GM12878 (cell line): Measurements from ENCODE around the gene VSTM4. TPM values are rescaled to one million over a fixed set of nuclear protein-coding genes. Genes with fewer than 3 reads are reported as not detected.

ENCODE experiments used
- ATAC-seq: fragments of 200-7000 bp; cut with Tn5 transposase; 3 replicates; pipeline ENCODE4 v1.9.1; 2020; ENCODE audit warnings: mild to moderate bottlenecking, moderate library complexity
- BruUV-seq: library from RNA; stranded (reverse); fragments of 400-500 nt; replicated peaks from 2 replicates; lab custom pipeline; 2021; lab: Mats Ljungman, UMichigan
- CTCF ChIA-PET: fragments of 300-600 bp; sonication (Branson Sonifier 250); formaldehyde crosslinking; extraction: SDS; loops from one replicate; lab custom pipeline; 2021; ENCODE audit warnings: inconsistent platforms; lab: Yijun Ruan, JAX
- POLR2A ChIA-PET: fragments of 350-600 bp; formaldehyde crosslinking; extraction: SDS; loops from one replicate; lab custom pipeline; 2021; ENCODE audit warnings: inconsistent platforms; lab: Charles Lee
- RAD21 ChIA-PET: fragments of 300-600 bp; sonication (Branson Sonifier 250); formaldehyde crosslinking; loops from one replicate; lab custom pipeline; 2023; ENCODE audit warnings: antibody characterized with exemption; ENCODE audit not compliant: unreplicated experiment; lab: Charles Lee
- SMC1A ChIA-PET: fragments of 300-600 bp; sonication (Branson Sonifier 250); formaldehyde crosslinking; loops from one replicate; lab custom pipeline; 2023; ENCODE audit not compliant: unreplicated experiment, uncharacterized antibody; lab: Charles Lee
- DNase-seq: peaks from one replicate; pipeline ENCODE4 v3.0.0-alpha.2; 2011; ENCODE audit warnings: low read depth, low spot score
- FAIRE-seq: peaks from 3 replicates; lab custom pipeline; 2011; peaks lifted over from hg19 to GRCh38; lab: Jason Lieb, UNC
- H2AFZ ChIP-seq: 2 replicates; pipeline ENCODE4 v1.6.0; 2011; ENCODE audit warnings: low read depth, low read length, control low read depth; ENCODE audit not compliant: control insufficient read depth
- H3K27ac ChIP-seq: 2 replicates; pipeline ENCODE4 v1.5.1; 2011; ENCODE audit warnings: control low read depth; ENCODE audit not compliant: control insufficient read depth, insufficient read depth
- H3K27me3 ChIP-seq, 2 experiments: replicated peaks in 1 of 2; 2 replicates each; pipeline versions ENCODE4 v1.6.0 to v1.6.1; 2011; ENCODE audit warnings: low read length in 1 of 2; ENCODE audit not compliant: control insufficient read depth in 2 of 2, insufficient read depth in 2 of 2
- H3K36me3 ChIP-seq, 2 experiments: 2 replicates each; pipeline ENCODE4 v1.5.1; 2011; ENCODE audit warnings: low read length in 1 of 2; ENCODE audit not compliant: control insufficient read depth in 2 of 2, insufficient read depth in 2 of 2
- H3K4me1 ChIP-seq: 2 replicates; pipeline ENCODE4 v1.6.1; 2011; ENCODE audit warnings: mild to moderate bottlenecking, low read length, moderate library complexity, mixed read lengths; ENCODE audit not compliant: control insufficient read depth, insufficient read depth
- H3K4me2 ChIP-seq: 2 replicates; pipeline ENCODE4 v1.6.0; 2011; ENCODE audit warnings: control low read depth; ENCODE audit not compliant: control insufficient read depth, insufficient read depth
- H3K4me3 ChIP-seq: fragments of 200-600 bp; sonication (generic); 2 replicates; pipeline ENCODE4 v1.5.1; 2016
- H3K79me2 ChIP-seq: 2 replicates; pipeline ENCODE4 v1.6.0; 2011; ENCODE audit warnings: low read length; ENCODE audit not compliant: control insufficient read depth, insufficient read depth
- H3K9ac ChIP-seq: 2 replicates; pipeline ENCODE4 v1.8.0; 2011; ENCODE audit warnings: low read length, control low read depth, mixed read lengths; ENCODE audit not compliant: control insufficient read depth, insufficient read depth
- H3K9me3 ChIP-seq: replicated peaks from 3 replicates; pipeline ENCODE4 v1.5.1; 2011; ENCODE audit warnings: mild to moderate bottlenecking, low read length; ENCODE audit not compliant: control insufficient read depth, insufficient read depth
- H4K20me1 ChIP-seq: 2 replicates; pipeline ENCODE4 v1.6.0; 2011; ENCODE audit not compliant: control insufficient read depth, insufficient read depth
- CBX3 ChIP-seq: fragments of 200-600 bp; sonication (generic); IDR thresholded peaks from 2 replicates; pipeline ENCODE4 v1.6.1; 2016; ENCODE audit warnings: low read depth, borderline replicate concordance
- EED ChIP-seq: sonication (generic); IDR thresholded peaks from 2 replicates; pipeline ENCODE4 v1.6.1; 2016; ENCODE audit warnings: antibody characterized with exemption, low read depth
- FOXK2 ChIP-seq: fragments of 450-650 bp; IDR thresholded peaks from 2 replicates; pipeline ENCODE4 v1.6.1; 2017; ENCODE audit warnings: mild to moderate bottlenecking, moderate library complexity
- GATAD2B ChIP-seq: fragments of 450-650 bp; conservative IDR thresholded peaks from 2 replicates; pipeline ENCODE4 v1.6.1; 2017; ENCODE audit warnings: low read depth, mild to moderate bottlenecking, moderate library complexity
- MXI1 ChIP-seq: fragments of 150-350 bp; IDR thresholded peaks from 2 replicates; pipeline ENCODE4 v1.6.1; 2011; ENCODE audit warnings: low read depth, mild to moderate bottlenecking, inconsistent platforms, low read length, improper control_type of control experiment
- POLR2A ChIP-seq: IDR thresholded peaks from 2 replicates; pipeline ENCODE4 v1.6.1; 2011; ENCODE audit warnings: low read depth, mild to moderate bottlenecking, low read length
- POLR2AphosphoS2 ChIP-seq: IDR thresholded peaks from 2 replicates; pipeline ENCODE4 v1.6.1; 2011; ENCODE audit warnings: low read depth, mild to moderate bottlenecking, low read length, improper control_type of control experiment, moderate library complexity
- SIN3A ChIP-seq: IDR thresholded peaks from 2 replicates; pipeline ENCODE4 v1.6.1; 2012; ENCODE audit warnings: low read depth, low read length, improper control_type of control experiment
- TCF12 ChIP-seq: IDR thresholded peaks from 2 replicates; pipeline ENCODE4 v1.6.1; 2011; ENCODE audit warnings: low read depth, mild to moderate bottlenecking, low read length
- ZBED1 ChIP-seq: IDR thresholded peaks from 2 replicates; pipeline ENCODE4 v1.6.1; 2016; ENCODE audit warnings: borderline replicate concordance
- WGBS: methylation state at CpG from one replicate; pipeline ENCODE4 v1.1.6; 2016; ENCODE audit warnings: low lambda C conversion rate; ENCODE audit not compliant: insufficient replicate concordance, insufficient coverage; ENCODE audit errors: missing lambda C conversion rate; 5-methylcytosine and 5-hydroxymethylcytosine counted together
- in situ Hi-C: fragments of 300-500 bp; cut with MboI; formaldehyde crosslinking; loops from 9 replicates; pipeline ENCODE4 v1.14.3; 2018; ENCODE audit warnings: mixed read lengths
- intact Hi-C: fragments of 100-400 bp; cut with micrococcal nuclease; formaldehyde crosslinking; loops from one replicate; pipeline ENCODE4 v1.14.2; 2022; ENCODE audit not compliant: unreplicated experiment
- polyA plus RNA-seq, 11 experiments: library from polyadenylated mRNA; depleted of rRNA in 4 of 11; unstranded in 6 of 11; stranded (reverse) in 5 of 11; fragments of >200 nt; fragmentation: Nextera tagmentation in 4 of 11; fragmentation: Illumina TruSeq in 1 of 11; extraction: Ambion mirVana in 4 of 11; extraction: Trizol in 1 of 11; gene quantifications; 1 replicate in 1 of 11; 2 replicates in 10 of 11; pipeline versions ENCODE4 v1.2.1 to v1.2.3, GENCODE V29; 2011 to 2016; ENCODE audit warnings: inconsistent platforms in 2 of 11, missing spikeins in 2 of 11, low read depth in 1 of 11
- total RNA-seq, 4 experiments: library from RNA; depleted of rRNA in 3 of 4; stranded (reverse); fragments of >200 nt in 3 of 4; fragmentation: Illumina TruSeq in 1 of 4; extraction: Trizol in 1 of 4; gene quantifications; 2 replicates each; pipeline versions ENCODE4 v1.2.1 to v1.2.3, GENCODE V29; 2013 to 2021
- TF ChIP-seq, protein P1 (sequence below): fragments of 450-650 bp; IDR thresholded peaks from 2 replicates; pipeline ENCODE4 v1.6.1; 2014; ENCODE audit warnings: mild to moderate bottlenecking
- TF ChIP-seq, protein P2 (sequence below): fragments of 450-650 bp; IDR thresholded peaks from 2 replicates; pipeline ENCODE4 v1.6.1; 2016; ENCODE audit warnings: mild to moderate bottlenecking

The VSTM4 gene
- total and polyA plus RNA-seq, 10 of the 15 experiments (the other 5 are each of a cell fraction or from before 2014, with no cell fraction given): 0.01 to 0.14 (median 0.02) TPM; not detected in 7

DNA sequence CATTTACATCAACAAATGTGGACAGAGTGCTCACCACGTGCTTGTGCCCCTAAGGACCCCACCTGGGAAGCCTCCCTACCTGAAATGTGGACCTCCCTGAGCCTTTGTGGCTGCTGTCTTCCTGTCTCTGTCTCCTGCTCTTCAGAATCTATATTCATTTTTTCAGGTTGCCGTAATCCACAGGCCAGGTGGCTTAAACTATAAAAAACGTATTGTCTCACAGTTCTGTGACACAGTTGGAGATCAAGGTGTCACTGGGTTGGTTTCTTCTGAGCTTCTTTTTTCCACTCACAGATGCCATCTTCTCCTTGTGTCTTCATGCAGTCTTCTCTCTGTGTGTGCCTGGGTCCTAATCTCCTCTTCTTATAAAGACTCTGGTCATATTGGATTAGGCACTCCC is 5.6 kb upstream of the VSTM4 start:
- BruUV-seq: no TSS peak
- no peak overlapping the region for H2AFZ ChIP-seq
- in situ Hi-C loops: no loop called here
- RAD21 ChIA-PET: interaction anchor here (1.7 kb wide), 1 partner anchor 52 kb away, joined by 4 read pairs; no protein-coding TSS in a partner anchor
- H3K4me2 ChIP-seq: no peak overlapping the region
- peaks cover 5 to 8% of the 10 kb centered on the region in 2 experiments for H3K27me3 ChIP-seq
- intact Hi-C loops: no loop called here
- DNase-seq (no peak), FAIRE-seq (no peak), ATAC-seq (no peak)
- POLR2A ChIA-PET: no interaction called here
- H3K79me2 ChIP-seq: no peaks in the 10 kb centered on the region
- H3K36me3 ChIP-seq: no peaks in the 10 kb centered on the region
- H3K9ac ChIP-seq: no peak overlapping the region
- H4K20me1 ChIP-seq: no peaks in the 10 kb centered on the region
- no peak overlapping the region for H3K4me3 ChIP-seq
- H3K4me1 ChIP-seq: no peaks in the 10 kb centered on the region
- H3K27ac ChIP-seq: no peak overlapping the region
- 15% methylated on average over 3 of the region's 3 CpGs for WGBS
- no peak for TF ChIP-seq SIN3A
- no peak for TF ChIP-seq POLR2A
- TF ChIP-seq, protein P1, sequence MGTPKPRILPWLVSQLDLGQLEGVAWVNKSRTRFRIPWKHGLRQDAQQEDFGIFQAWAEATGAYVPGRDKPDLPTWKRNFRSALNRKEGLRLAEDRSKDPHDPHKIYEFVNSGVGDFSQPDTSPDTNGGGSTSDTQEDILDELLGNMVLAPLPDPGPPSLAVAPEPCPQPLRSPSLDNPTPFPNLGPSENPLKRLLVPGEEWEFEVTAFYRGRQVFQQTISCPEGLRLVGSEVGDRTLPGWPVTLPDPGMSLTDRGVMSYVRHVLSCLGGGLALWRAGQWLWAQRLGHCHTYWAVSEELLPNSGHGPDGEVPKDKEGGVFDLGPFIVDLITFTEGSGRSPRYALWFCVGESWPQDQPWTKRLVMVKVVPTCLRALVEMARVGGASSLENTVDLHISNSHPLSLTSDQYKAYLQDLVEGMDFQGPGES: no peak
- TF ChIP-seq CBX3: no peak
- no peak for TF ChIP-seq FOXK2
- no peak for TF ChIP-seq TCF12
- TF ChIP-seq MXI1: no peak
- no peak for TF ChIP-seq EED
- TF ChIP-seq, protein P2, sequence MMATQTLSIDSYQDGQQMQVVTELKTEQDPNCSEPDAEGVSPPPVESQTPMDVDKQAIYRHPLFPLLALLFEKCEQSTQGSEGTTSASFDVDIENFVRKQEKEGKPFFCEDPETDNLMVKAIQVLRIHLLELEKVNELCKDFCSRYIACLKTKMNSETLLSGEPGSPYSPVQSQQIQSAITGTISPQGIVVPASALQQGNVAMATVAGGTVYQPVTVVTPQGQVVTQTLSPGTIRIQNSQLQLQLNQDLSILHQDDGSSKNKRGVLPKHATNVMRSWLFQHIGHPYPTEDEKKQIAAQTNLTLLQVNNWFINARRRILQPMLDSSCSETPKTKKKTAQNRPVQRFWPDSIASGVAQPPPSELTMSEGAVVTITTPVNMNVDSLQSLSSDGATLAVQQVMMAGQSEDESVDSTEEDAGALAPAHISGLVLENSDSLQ: no peak
- no peak for TF ChIP-seq ZBED1
- no peak for TF ChIP-seq GATAD2B
- TF ChIP-seq POLR2AphosphoS2: no peak
- no peaks in the 10 kb centered on the region for H3K9me3 ChIP-seq
- SMC1A ChIA-PET: interaction anchor here (0.6 to 1.3 kb wide), 2 partner anchors 8 to 43 kb away, joined by 3 to 5 read pairs; no protein-coding TSS in a partner anchor
- CTCF ChIA-PET: no interaction called here
